IPS-18a (cell line): Measurements from ENCODE around the gene MCM5.
"Not testable (repeated sequence)": the region's sequence is repeated elsewhere in the genome, so short reads cannot be mapped to it uniquely, and the experiment has no call there.

Source experiments
- H3K27ac ChIP-seq: one replicate; pipeline ENCODE4 v1.5.1; 2013; ENCODE audit warnings: low read length
- H3K27me3 ChIP-seq: one replicate; pipeline ENCODE4 v1.6.1; 2013; ENCODE audit warnings: mild to moderate bottlenecking, low read length; ENCODE audit not compliant: control insufficient read depth, insufficient read depth
- H3K36me3 ChIP-seq: one replicate; pipeline ENCODE4 v1.6.1; 2013; ENCODE audit warnings: low read depth, low read length; ENCODE audit not compliant: control insufficient read depth
- H3K4me1 ChIP-seq: one replicate; pipeline ENCODE4 v1.6.1; 2013; ENCODE audit warnings: low read depth, low read length; ENCODE audit not compliant: control insufficient read depth
- H3K4me3 ChIP-seq: one replicate; pipeline ENCODE4 v1.5.1; 2013; ENCODE audit warnings: low read length
- H3K9ac ChIP-seq: one replicate; pipeline ENCODE4 v1.6.1; 2013; ENCODE audit warnings: mild to moderate bottlenecking, low read length, moderate library complexity
- H3K9me3 ChIP-seq: one replicate; pipeline ENCODE4 v1.6.1; 2013; ENCODE audit warnings: low read depth, low read length; ENCODE audit not compliant: control insufficient read depth

Gene MCM5

GRCh38 chr22:35458547-35459422, 58.8 kb downstream of the MCM5 start:
- Histone ChIP-seq H3K9ac (no peak overlapping the region), H3K4me1 (peaks cover 15% of the 10 kb centered on the region), H3K36me3 (no peaks in the 10 kb centered on the region), H3K27me3 (no peaks in the 10 kb centered on the region), H3K27ac (no peak overlapping the region), H3K9me3 (no peaks in the 10 kb centered on the region), H3K4me3 (no peak overlapping the region)

- Histone ChIP-seq H3K36me3 (no peaks in the 10 kb centered on the region), H3K9ac (no peak overlapping the region), H3K27me3 (no peaks in the 10 kb centered on the region), H3K4me3 (no peak overlapping the region), H3K9me3 (no peaks in the 10 kb centered on the region), H3K4me1 (peaks cover 15% of the 10 kb centered on the region), H3K27ac (no peak overlapping the region)
These were observed 59.5 kb downstream of the MCM5 start for GRCh38 chr22:35459423-35459894.

- H3K27ac ChIP-seq, H3K9me3 ChIP-seq, H3K27me3 ChIP-seq, H3K4me3 ChIP-seq, H3K36me3 ChIP-seq, H3K9ac ChIP-seq: not testable (repeated sequence)
- peaks cover 15% of the 10 kb centered on the region for H3K4me1 ChIP-seq
These were observed 60.0 kb downstream of the MCM5 start for GRCh38 chr22:35459976-35460375.

GRCh38 chr22:35460688-35461087, 60.7 kb downstream of the MCM5 start:
- Histone ChIP-seq H3K4me3 (no peak overlapping the region), H3K9me3 (no peaks in the 10 kb centered on the region)

GRCh38 chr22:35462498-35463230, 62.7 kb downstream of the MCM5 start:
- no peak overlapping the region for H3K4me3 ChIP-seq
- H3K4me1 ChIP-seq, result peaks cover 15% of the 10 kb centered on the region
- no peaks in the 10 kb centered on the region for H3K27me3 ChIP-seq
- H3K36me3 ChIP-seq, result no peaks in the 10 kb centered on the region
- H3K9me3 ChIP-seq, result no peaks in the 10 kb centered on the region
- no peak overlapping the region for H3K9ac ChIP-seq
- H3K27ac ChIP-seq, result no peak overlapping the region

More at GRCh38 chr22:35460688-35461087, 60.7 kb downstream of the MCM5 start:
- Histone ChIP-seq H3K27ac (no peak overlapping the region), H3K36me3 (no peaks in the 10 kb centered on the region), H3K4me1 (peaks cover 15% of the 10 kb centered on the region), H3K27me3 (no peaks in the 10 kb centered on the region), H3K9ac (no peak overlapping the region)

- Histone ChIP-seq H3K27ac (no peak overlapping the region), H3K4me3 (no peak overlapping the region), H3K9ac (no peak overlapping the region), H3K9me3 (no peaks in the 10 kb centered on the region), H3K36me3 (no peaks in the 10 kb centered on the region), H3K4me1 (peaks cover 9% of the 10 kb centered on the region), H3K27me3 (no peaks in the 10 kb centered on the region)
These were observed 63.4 kb downstream of the MCM5 start for GRCh38 chr22:35463231-35463933.

- H3K36me3 ChIP-seq, result no peaks in the 10 kb centered on the region
- no peaks in the 10 kb centered on the region for H3K9me3 ChIP-seq
- no peak overlapping the region for H3K27ac ChIP-seq
- no peaks in the 10 kb centered on the region for H3K4me1 ChIP-seq
- no peak overlapping the region for H3K9ac ChIP-seq
- H3K4me3 ChIP-seq, result no peak overlapping the region
- no peaks in the 10 kb centered on the region for H3K27me3 ChIP-seq
These were observed 64.5 kb downstream of the MCM5 start for GRCh38 chr22:35464399-35464798.

GRCh38 chr22:35465109-35465701, 65.3 kb downstream of the MCM5 start:
- Histone ChIP-seq H3K36me3 (no peaks in the 10 kb centered on the region), H3K27me3 (no peaks in the 10 kb centered on the region), H3K27ac (no peak overlapping the region), H3K4me3 (no peak overlapping the region), H3K4me1 (no peaks in the 10 kb centered on the region), H3K9me3 (no peaks in the 10 kb centered on the region), H3K9ac (no peak overlapping the region)

- Histone ChIP-seq H3K4me1 (no peaks in the 10 kb centered on the region), H3K9me3 (no peaks in the 10 kb centered on the region), H3K9ac (no peak overlapping the region), H3K27me3 (no peaks in the 10 kb centered on the region), H3K36me3 (no peaks in the 10 kb centered on the region), H3K27ac (no peak overlapping the region), H3K4me3 (no peak overlapping the region)
These were observed 67.9 kb downstream of the MCM5 start for GRCh38 chr22:35467681-35468434.

GRCh38 chr22:35470903-35471321, 71.0 kb downstream of the MCM5 start:
- no peaks in the 10 kb centered on the region for H3K36me3 ChIP-seq
- H3K4me1 ChIP-seq, result no peaks in the 10 kb centered on the region

More at GRCh38 chr22:35470903-35471321, 71.0 kb downstream of the MCM5 start:
- H3K27ac ChIP-seq, result no peak overlapping the region
- no peaks in the 10 kb centered on the region for H3K9me3 ChIP-seq
- H3K27me3 ChIP-seq, result no peaks in the 10 kb centered on the region
- no peak overlapping the region for H3K4me3 ChIP-seq
- H3K9ac ChIP-seq, result no peak overlapping the region
